ENCODE results near the gene TAS2R41.

GRCh38 chr7:143505838-143506237 lies 28.2 kb downstream of the TAS2R41 start:
- TF ChIP-seq EZH2 (IDR thresholded peaks at IDR 0.05) (no peak), POLR2AphosphoS5 (IDR thresholded peaks at IDR 0.05; ENCODE audit: borderline replicate concordance, low read depth, low read length) (no peak)
